VCaP (cell line): ENCODE data around the gene TOM1L2.

Experiments used
- H3K27ac ChIP-seq: fragments of 450-650 bp; 2 replicates; pipeline ENCODE4 v1.5.1; 2017
- TF ChIP-seq, protein P1 (sequence below): fragments of 450-650 bp; conservative IDR thresholded peaks from 2 replicates; pipeline ENCODE4 v1.5.1; 2017; ENCODE audit warnings: mild to moderate bottlenecking, moderate library complexity

TOM1L2 gene

DNA sequence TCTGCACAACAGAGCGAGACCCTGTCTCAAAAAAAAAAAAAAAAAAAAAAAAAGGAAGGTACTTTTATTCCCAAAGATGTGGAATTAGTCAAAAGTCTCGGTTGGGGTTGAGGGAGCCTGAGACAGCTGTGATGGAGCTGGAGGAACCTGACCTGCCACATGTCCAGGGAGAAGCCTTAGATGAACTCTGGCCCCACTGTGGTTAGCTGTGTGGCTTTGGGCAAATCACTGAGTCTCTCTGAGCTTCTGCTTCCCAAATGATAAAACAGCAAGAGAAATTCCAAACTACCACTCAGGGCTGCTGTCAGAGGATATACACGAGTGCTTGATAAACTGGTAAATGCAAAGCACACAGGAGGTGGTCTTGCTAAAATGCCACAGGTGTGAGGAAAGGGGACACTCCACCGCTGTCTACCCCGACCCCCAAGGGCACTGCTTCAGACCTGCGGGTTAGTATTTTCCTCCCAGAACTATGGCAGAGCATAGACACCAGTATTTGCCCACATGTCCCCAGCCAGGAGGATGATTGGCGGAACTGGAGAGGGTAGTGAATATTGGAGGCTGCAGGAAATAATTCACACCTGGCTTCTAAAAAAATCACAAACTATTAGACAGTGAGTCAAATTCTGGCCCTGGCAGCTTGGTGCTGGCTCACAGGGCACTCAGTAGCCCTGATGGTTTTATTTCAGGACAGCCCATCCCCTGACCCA is 15.1 kb upstream of the TOM1L2 start:
- TF ChIP-seq, protein P1, sequence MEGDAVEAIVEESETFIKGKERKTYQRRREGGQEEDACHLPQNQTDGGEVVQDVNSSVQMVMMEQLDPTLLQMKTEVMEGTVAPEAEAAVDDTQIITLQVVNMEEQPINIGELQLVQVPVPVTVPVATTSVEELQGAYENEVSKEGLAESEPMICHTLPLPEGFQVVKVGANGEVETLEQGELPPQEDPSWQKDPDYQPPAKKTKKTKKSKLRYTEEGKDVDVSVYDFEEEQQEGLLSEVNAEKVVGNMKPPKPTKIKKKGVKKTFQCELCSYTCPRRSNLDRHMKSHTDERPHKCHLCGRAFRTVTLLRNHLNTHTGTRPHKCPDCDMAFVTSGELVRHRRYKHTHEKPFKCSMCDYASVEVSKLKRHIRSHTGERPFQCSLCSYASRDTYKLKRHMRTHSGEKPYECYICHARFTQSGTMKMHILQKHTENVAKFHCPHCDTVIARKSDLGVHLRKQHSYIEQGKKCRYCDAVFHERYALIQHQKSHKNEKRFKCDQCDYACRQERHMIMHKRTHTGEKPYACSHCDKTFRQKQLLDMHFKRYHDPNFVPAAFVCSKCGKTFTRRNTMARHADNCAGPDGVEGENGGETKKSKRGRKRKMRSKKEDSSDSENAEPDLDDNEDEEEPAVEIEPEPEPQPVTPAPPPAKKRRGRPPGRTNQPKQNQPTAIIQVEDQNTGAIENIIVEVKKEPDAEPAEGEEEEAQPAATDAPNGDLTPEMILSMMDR = no peak
- no peak overlapping the region for H3K27ac ChIP-seq

DNA sequence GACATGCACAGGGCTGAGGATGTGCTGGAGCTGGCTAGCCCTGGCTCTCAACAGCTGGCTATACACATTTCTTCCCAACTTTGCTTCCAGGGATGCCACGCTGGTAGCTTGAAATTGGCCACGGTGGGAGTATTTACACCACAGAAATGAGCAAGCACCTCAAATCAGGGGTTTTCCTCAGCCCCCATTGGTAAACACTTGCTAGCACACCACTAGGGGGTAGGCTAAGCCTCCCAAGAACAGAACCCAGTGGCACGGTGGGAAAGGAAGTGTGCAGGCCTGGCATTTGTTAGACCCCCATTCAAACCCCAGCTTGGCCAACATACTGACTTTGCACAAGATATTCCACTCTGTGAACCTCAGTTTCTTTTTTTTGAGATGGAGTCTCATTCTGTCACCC is 13.4 kb upstream of the TOM1L2 start:
- H3K27ac ChIP-seq = no peak overlapping the region
- TF ChIP-seq, protein P1 = no peak

DNA sequence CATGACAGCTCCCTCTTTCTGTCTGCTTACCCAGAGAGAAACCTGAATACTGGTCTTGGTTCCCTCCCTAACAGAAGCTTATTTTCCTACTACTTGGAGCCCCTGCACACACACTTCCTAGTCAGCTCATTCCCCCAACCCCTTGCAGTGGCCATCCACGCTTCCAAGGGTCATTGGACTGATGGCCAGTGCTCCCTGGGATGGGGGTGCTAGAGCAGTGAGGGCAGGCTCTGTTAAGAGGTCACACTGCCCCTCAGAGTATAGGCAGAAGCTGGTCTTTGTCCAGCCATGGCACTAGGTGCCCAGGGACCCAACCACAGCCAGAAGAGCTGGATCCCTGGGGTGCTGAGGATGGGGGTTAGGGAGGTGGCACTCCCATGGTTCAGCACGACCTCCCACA is 13.0 kb upstream of the TOM1L2 start:
- TF ChIP-seq, protein P1 = no peak
- no peak overlapping the region for H3K27ac ChIP-seq

DNA sequence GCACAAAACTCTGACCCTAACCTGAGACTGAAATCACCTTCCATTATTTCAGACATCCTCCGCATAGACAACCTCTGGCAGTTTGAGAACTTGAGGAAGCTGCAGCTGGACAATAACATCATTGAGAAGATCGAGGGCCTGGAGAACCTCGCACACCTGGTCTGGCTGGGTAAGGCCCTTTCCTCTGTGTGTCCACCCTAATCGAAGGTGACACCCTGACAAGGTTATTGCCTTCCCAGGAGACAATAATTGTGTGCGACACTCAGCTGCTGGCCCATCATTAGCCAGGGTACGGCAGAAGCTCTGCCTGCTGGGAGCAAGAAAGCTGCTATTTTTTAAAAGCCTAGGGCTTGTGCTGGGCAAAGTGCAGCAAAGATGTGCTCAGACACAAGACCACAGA is 11.6 kb upstream of the TOM1L2 start:
- TF ChIP-seq, protein P1 = no peak
- H3K27ac ChIP-seq = peak overlapping the region; percentile 71

DNA sequence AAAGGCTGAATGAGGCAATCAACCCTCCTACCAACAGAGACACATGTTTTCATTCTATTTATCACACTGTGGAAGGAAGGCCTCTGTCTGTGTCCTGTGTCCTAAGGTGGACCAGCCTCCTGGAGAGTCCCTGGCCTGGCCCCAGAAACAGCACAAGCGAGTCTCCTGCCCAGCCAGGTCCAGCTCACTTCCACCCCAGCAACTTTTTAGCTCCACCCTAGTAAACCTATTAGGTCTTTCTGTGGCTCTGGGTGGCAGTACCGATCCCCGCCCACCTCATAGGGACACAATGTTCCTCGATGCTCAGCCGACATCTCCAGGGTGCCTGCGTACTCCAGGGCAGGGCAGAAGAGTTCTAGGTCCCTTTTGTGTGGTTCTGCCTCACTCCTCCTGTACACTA is 11.2 kb upstream of the TOM1L2 start:
- H3K27ac ChIP-seq = peak overlapping the region; percentile 71
- TF ChIP-seq, protein P1 = no peak

DNA sequence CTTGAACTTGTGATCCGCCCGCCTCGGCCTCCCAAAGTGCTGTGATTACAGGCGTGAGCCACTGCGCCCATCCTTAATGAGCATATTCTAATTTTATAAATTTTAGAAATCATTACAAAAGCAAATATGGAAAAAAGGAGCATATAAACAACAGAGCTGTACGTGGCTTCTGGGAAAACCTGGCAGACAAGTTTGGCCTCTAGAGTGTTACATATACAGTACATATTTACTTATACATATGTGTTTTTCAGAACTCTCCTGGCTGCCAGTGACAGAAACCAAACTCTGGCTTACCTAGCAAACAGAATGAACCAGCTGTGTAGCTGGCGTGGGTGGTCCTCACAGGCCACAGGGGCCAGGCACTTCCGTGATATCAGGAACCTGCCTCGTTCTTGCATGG is 10.6 kb upstream of the TOM1L2 start:
- H3K27ac ChIP-seq = peak overlapping the region; percentile 71
- TF ChIP-seq, protein P1 = no peak

DNA sequence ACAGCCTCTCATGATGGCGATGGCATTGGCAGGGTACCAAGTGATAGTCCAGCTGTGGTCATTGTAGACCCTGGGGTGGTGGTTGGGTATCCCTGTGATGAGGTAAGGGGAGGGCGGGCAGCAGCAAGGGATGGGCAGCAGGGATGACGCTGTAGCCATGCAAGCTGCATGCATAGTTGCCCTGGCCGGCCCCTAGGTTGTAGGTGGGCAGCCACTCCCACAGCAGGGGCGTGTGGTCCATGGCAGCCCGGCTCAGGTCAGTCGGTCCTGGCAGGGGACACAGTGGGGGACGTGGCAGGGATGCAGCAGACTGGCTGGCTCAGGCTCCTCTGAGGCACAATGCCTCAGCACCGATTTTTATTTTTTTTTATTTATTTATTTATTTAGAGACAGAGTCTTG is 9.1 kb upstream of the TOM1L2 start:
- TF ChIP-seq, protein P1 = no peak
- no peak overlapping the region; the same call in 1 of the 2 replicates for H3K27ac ChIP-seq
